ENCODE measurements around the gene NDUFS7.

The NDUFS7 gene

DNA sequence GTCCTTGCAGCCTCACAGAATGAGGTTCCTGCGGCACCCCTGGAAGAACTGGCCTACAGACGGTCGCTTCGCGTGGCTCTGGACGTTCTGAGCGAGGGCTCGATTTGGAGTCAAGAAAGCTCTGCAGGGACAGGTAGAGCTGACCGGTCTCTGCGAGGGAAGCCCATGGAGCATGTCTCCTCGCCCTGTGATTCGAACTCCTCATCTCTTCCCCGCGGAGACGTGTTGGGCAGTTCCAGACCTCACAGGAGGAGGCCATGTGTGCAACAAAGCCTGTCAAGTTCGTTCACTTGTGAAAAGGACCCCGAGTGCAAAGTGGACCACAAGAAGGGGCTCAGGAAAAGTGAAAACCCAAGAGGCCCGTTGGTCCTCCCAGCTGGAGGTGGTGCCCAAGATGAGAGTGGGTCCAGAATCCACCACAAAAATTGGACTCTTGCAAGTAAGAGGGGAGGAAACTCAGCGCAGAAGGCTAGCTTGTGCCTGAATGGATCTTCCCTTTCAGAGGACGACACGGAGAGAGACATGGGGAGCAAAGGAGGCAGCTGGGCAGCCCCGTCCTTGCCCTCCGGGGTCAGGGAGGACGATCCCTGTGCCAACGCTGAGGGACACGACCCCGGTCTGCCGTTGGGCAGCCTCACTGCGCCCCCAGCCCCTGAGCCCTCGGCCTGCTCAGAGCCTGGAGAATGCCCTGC lies 23.4 kb upstream of the NDUFS7 start:
- Histone ChIP-seq H3K27me3 (ENCODE audit: insufficient read depth, low read length) (no peaks in the 10 kb centered on the region), H3K18ac (ENCODE audit: low read length) (no peak overlapping the region), H2BK12ac (ENCODE audit: low read length) (no peak overlapping the region), H3K4me2 (ENCODE audit: low read length) (no peak overlapping the region), H2BK5ac (ENCODE audit: low read depth, low read length, poor library complexity) (no peak overlapping the region), H4K8ac (ENCODE audit: low read depth, low read length) (no peak overlapping the region), H3K4me3 (ENCODE audit: low read depth, low read length) (no peak overlapping the region), H3K79me1 (ENCODE audit: low read length) (peaks cover under 1% of the 10 kb centered on the region), H3K27ac (ENCODE audit: low read depth, low read length) (no peak overlapping the region), H2BK120ac (ENCODE audit: insufficient read depth, low read length, poor library complexity) (no peak overlapping the region), H3K9me3 (ENCODE audit: insufficient read depth, low read depth, low read length) (peaks cover 5% of the 10 kb centered on the region), H4K12ac (ENCODE audit: low read depth, low read length) (no peak overlapping the region), H3K36me3 (ENCODE audit: control insufficient read depth in 1 of 2, insufficient read depth in 2 of 2, low read length in 2 of 2) (peaks cover 53 to 59% of the 10 kb centered on the region in 2 experiments), H2AK5ac (ENCODE audit: low read length) (no peak overlapping the region), H3K4me1 (ENCODE audit: control insufficient read depth in 1 of 2, insufficient read depth in 2 of 2, low read length in 2 of 2) (peaks cover 2 to 3% of the 10 kb centered on the region in 2 experiments), H3K9ac (ENCODE audit: low read length) (no peak overlapping the region), H3K23ac (ENCODE audit: low read length) (no peak overlapping the region), H3K4ac (ENCODE audit: low read depth, low read length) (no peak overlapping the region), H2AFZ (ENCODE audit: insufficient read depth, low read length, poor library complexity) (no peak overlapping the region), H4K91ac (ENCODE audit: low read depth, low read length) (no peak overlapping the region), H3K79me2 (ENCODE audit: control insufficient read depth, insufficient read depth, low read length, poor library complexity) (peaks cover 5% of the 10 kb centered on the region), H3K14ac (ENCODE audit: low read length) (no peak overlapping the region)
- no CpG with 5 or more reads among the region's 30 CpGs for WGBS (ENCODE audit: extremely low coverage, insufficient coverage, insufficient read length)
- no peak for DNase-seq

DNA sequence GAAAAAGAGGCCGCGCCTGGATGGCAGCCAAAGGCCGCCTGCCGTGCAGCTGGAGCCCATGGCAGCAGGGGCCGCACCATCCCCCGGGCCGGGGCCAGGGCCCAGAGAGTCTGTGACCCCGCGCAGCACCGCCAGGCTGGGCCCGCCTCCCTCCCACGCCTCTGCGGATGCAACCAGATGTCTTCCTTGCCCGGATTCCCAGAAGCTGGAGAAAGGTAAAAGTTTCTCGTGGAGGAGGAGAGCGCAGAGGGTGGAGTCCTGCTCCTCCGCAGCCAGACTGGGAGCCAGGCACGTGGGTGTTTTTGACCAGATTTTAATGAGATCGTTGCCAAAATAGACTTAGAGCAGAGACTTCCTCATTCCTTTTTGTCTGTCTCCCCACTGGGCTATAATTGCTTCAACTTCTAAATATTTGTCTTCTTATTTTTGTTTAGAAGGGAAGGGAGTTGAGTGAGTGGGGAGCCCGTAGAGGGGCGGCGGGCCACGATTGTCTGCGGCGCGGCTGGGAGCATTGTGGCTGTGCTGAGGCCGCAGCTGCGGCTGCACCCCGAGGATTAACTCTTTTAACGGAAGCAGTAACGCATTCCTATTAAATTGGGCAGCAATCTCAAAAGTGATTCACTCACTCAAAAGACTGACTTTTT lies 22.8 kb upstream of the NDUFS7 start:
- H3K27me3 ChIP-seq (ENCODE audit: insufficient read depth, low read length), result no peaks in the 10 kb centered on the region
- no peak for DNase-seq
- no peak overlapping the region for H3K14ac ChIP-seq (ENCODE audit: low read length)
- no peak overlapping the region for H3K18ac ChIP-seq (ENCODE audit: low read length)
- H3K36me3 ChIP-seq (ENCODE audit: control insufficient read depth in 1 of 2, insufficient read depth in 2 of 2, low read length in 2 of 2), result peaks cover 60 to 66% of the 10 kb centered on the region in 2 experiments
- WGBS (ENCODE audit: extremely low coverage, insufficient coverage, insufficient read length), result no CpG with 5 or more reads among the region's 31 CpGs
- no peak overlapping the region for H3K4me2 ChIP-seq (ENCODE audit: low read length)
- H2AFZ ChIP-seq (ENCODE audit: insufficient read depth, low read length, poor library complexity), result no peak overlapping the region
- H3K79me1 ChIP-seq (ENCODE audit: low read length), result no peaks in the 10 kb centered on the region
- no peak overlapping the region for H4K8ac ChIP-seq (ENCODE audit: low read depth, low read length)
- H3K23ac ChIP-seq (ENCODE audit: low read length), result no peak overlapping the region
- no peak overlapping the region for H2BK120ac ChIP-seq (ENCODE audit: insufficient read depth, low read length, poor library complexity)
- H3K4me3 ChIP-seq (ENCODE audit: low read depth, low read length), result no peak overlapping the region
- H2AK5ac ChIP-seq (ENCODE audit: low read length), result no peak overlapping the region
- no peak overlapping the region for H2BK5ac ChIP-seq (ENCODE audit: low read depth, low read length, poor library complexity)
- no peak overlapping the region for H4K91ac ChIP-seq (ENCODE audit: low read depth, low read length)
- H3K79me2 ChIP-seq (ENCODE audit: control insufficient read depth, insufficient read depth, low read length, poor library complexity), result peaks cover 2% of the 10 kb centered on the region
- H3K4ac ChIP-seq (ENCODE audit: low read depth, low read length), result no peak overlapping the region
- H3K9ac ChIP-seq (ENCODE audit: low read length), result no peak overlapping the region
- H4K12ac ChIP-seq (ENCODE audit: low read depth, low read length), result no peak overlapping the region
- no peak overlapping the region for H3K27ac ChIP-seq (ENCODE audit: low read depth, low read length)
- no peak overlapping the region for H2BK12ac ChIP-seq (ENCODE audit: low read length)
- H3K4me1 ChIP-seq (ENCODE audit: control insufficient read depth in 1 of 2, insufficient read depth in 2 of 2, low read length in 2 of 2), result peaks cover 0 to 2% of the 10 kb centered on the region in 2 experiments
- peaks cover 5% of the 10 kb centered on the region for H3K9me3 ChIP-seq (ENCODE audit: insufficient read depth, low read depth, low read length)

DNA sequence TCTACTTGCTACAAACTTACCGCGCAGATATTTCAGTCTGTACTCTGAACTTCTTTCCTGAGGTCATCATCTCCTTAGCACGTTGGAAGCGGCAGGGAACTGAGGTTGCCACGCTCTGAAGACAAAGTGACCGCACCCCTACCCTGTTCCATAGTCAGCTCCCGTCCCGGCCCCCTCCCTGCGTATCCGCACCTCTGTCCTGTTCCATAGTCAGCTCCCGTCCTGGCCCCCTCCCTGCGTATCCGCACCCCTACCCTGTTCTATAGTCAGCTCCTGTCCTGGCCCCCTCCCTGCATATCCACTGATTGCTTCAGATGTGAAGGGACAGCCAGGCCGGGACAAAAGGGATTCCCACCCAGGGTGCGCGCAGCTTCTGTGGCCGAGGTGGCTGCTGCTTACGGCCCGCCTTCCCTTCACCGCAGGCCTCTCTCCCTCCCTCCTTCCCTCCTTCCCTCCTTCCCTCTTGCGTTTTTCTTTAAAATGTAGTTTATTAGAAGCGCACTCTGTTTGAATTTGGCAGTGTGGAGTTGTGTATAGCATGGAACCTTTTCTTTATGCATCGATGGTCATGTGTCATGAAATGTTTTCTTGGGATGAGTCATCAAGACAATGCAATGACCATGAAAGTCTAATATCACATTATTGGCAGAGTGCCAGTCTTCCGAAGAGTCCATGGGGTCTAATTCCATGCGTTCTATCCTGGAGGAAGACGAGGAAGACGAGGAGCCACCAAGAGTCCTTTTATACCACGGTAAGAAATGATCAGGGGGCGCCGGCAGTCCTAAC lies 21.9 kb upstream of the NDUFS7 start:
- Histone ChIP-seq H4K91ac (ENCODE audit: low read depth, low read length) (no peak overlapping the region), H3K4me2 (ENCODE audit: low read length) (no peak overlapping the region), H2AFZ (ENCODE audit: insufficient read depth, low read length, poor library complexity) (no peak overlapping the region), H2BK12ac (ENCODE audit: low read length) (no peak overlapping the region), H3K27ac (ENCODE audit: low read depth, low read length) (no peak overlapping the region), H3K4me1 (ENCODE audit: control insufficient read depth in 1 of 2, insufficient read depth in 2 of 2, low read length in 2 of 2) (peaks cover 0 to 2% of the 10 kb centered on the region in 2 experiments), H3K9me3 (ENCODE audit: insufficient read depth, low read depth, low read length) (peaks cover 5% of the 10 kb centered on the region), H3K18ac (ENCODE audit: low read length) (no peak overlapping the region), H4K8ac (ENCODE audit: low read depth, low read length) (no peak overlapping the region), H3K9ac (ENCODE audit: low read length) (no peak overlapping the region), H2BK5ac (ENCODE audit: low read depth, low read length, poor library complexity) (no peak overlapping the region), H3K79me2 (ENCODE audit: control insufficient read depth, insufficient read depth, low read length, poor library complexity) (peaks cover 2% of the 10 kb centered on the region), H4K12ac (ENCODE audit: low read depth, low read length) (no peak overlapping the region), H3K14ac (ENCODE audit: low read length) (no peak overlapping the region), H3K4me3 (ENCODE audit: low read depth, low read length) (no peak overlapping the region), H3K79me1 (ENCODE audit: low read length) (no peaks in the 10 kb centered on the region), H3K4ac (ENCODE audit: low read depth, low read length) (no peak overlapping the region), H2BK120ac (ENCODE audit: insufficient read depth, low read length, poor library complexity) (no peak overlapping the region), H3K36me3 (ENCODE audit: control insufficient read depth in 1 of 2, insufficient read depth in 2 of 2, low read length in 2 of 2) (peaks cover 67 to 73% of the 10 kb centered on the region in 2 experiments), H3K27me3 (ENCODE audit: insufficient read depth, low read length) (no peaks in the 10 kb centered on the region), H2AK5ac (ENCODE audit: low read length) (no peak overlapping the region), H3K23ac (ENCODE audit: low read length) (no peak overlapping the region)
- WGBS (ENCODE audit: extremely low coverage, insufficient coverage, insufficient read length), result no CpG with 5 or more reads among the region's 30 CpGs
- no peak for DNase-seq

DNA sequence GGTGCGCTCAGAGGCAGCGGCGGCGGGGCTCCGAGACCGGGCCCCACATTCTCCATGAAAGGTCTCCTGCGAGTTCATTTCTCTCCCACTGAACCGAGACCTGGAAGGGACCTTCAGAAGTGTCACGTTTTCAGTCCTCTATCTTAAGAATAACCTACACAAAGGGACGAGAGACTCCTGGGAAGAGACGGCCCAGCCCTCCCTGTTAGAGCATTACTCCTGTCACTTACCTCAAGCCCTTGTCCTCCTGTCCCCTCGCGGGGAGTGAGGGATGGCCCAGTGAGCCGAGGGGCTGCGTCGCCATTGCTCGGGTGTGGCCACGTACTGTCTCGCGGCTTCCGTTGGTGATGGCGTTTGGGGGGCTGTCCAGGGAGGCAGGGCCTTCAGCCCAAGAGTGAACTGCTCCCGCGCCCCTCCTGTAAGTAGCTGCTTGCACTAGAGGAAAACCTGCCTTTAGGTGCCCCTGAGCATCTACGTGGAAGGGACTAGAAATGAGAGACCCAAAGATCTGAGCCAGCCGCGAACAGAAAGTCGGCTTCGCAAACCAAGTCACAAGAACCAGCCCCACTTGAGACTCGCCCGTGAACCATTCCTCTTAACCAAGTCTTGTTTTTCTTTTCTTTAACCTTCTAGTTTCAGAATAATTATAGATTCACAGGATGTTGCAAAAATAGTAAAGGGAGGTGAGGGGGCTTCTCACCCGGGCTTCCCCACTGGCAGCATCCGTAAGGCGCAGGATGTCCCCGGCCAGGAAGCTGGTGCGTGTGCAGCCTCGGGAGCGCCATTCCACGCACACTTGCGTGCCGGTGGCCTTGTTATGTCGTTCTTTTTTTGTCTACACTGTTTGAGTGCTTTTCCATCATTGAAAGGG lies 21.1 kb upstream of the NDUFS7 start:
- DNase-seq, result no peak
- no peak overlapping the region for H3K4me3 ChIP-seq (ENCODE audit: low read depth, low read length)
- H3K79me2 ChIP-seq (ENCODE audit: control insufficient read depth, insufficient read depth, low read length, poor library complexity), result peaks cover 2% of the 10 kb centered on the region
- H3K9ac ChIP-seq (ENCODE audit: low read length), result no peak overlapping the region
- no peak overlapping the region for H2BK120ac ChIP-seq (ENCODE audit: insufficient read depth, low read length, poor library complexity)
- peaks cover 70 to 78% of the 10 kb centered on the region in 2 experiments for H3K36me3 ChIP-seq (ENCODE audit: control insufficient read depth in 1 of 2, insufficient read depth in 2 of 2, low read length in 2 of 2)
- H3K4me1 ChIP-seq (ENCODE audit: control insufficient read depth in 1 of 2, insufficient read depth in 2 of 2, low read length in 2 of 2), result peaks cover 0 to 2% of the 10 kb centered on the region in 2 experiments
- no peak overlapping the region for H3K23ac ChIP-seq (ENCODE audit: low read length)
- no peak overlapping the region for H4K12ac ChIP-seq (ENCODE audit: low read depth, low read length)
- no peak overlapping the region for H4K8ac ChIP-seq (ENCODE audit: low read depth, low read length)
- H3K14ac ChIP-seq (ENCODE audit: low read length), result no peak overlapping the region
- H3K27me3 ChIP-seq (ENCODE audit: insufficient read depth, low read length), result no peaks in the 10 kb centered on the region
- no peak overlapping the region for H3K18ac ChIP-seq (ENCODE audit: low read length)
- H3K4me2 ChIP-seq (ENCODE audit: low read length), result no peak overlapping the region
- H2AK5ac ChIP-seq (ENCODE audit: low read length), result no peak overlapping the region
- no peak overlapping the region for H4K91ac ChIP-seq (ENCODE audit: low read depth, low read length)
- no peak overlapping the region for H2AFZ ChIP-seq (ENCODE audit: insufficient read depth, low read length, poor library complexity)
- H2BK5ac ChIP-seq (ENCODE audit: low read depth, low read length, poor library complexity), result no peak overlapping the region
- peaks cover 5% of the 10 kb centered on the region for H3K9me3 ChIP-seq (ENCODE audit: insufficient read depth, low read depth, low read length)
- no peak overlapping the region for H3K4ac ChIP-seq (ENCODE audit: low read depth, low read length)
- H3K79me1 ChIP-seq (ENCODE audit: low read length), result no peaks in the 10 kb centered on the region
- WGBS (ENCODE audit: extremely low coverage, insufficient coverage, insufficient read length), result no CpG with 5 or more reads among the region's 42 CpGs
- no peak overlapping the region for H2BK12ac ChIP-seq (ENCODE audit: low read length)
- H3K27ac ChIP-seq (ENCODE audit: low read depth, low read length), result no peak overlapping the region
